MG63 (cell line): ENCODE data around the gene AWAT2. TPM values are rescaled to one million over a fixed set of nuclear protein-coding genes. Genes with fewer than 3 reads are reported as not detected.
A peak's percentile ranks its signal among the peaks of the same experiment; 100 is the strongest.

Experiments
- DNase-seq: peaks from one replicate; pipeline ENCODE4 v3.0.0-alpha.2; 2020
- H3K27me3 ChIP-seq: fragments of 250-450 bp; sonication (Bioruptor Pico); 2 replicates; pipeline ENCODE4 v1.5.1; 2020; ENCODE audit warnings: mild to moderate bottlenecking, moderate library complexity
- H3K36me3 ChIP-seq: fragments of 250-450 bp; sonication (Bioruptor Pico); 2 replicates; pipeline ENCODE4 v1.5.1; 2020; ENCODE audit warnings: mild to moderate bottlenecking, moderate library complexity
- H3K4me3 ChIP-seq: fragments of 250-450 bp; sonication (Bioruptor Pico); 2 replicates; pipeline ENCODE4 v1.5.1; 2020; ENCODE audit warnings: mild to moderate bottlenecking, moderate library complexity
- H3K9me3 ChIP-seq: fragments of 250-450 bp; sonication (Bioruptor Pico); 2 replicates; pipeline ENCODE4 v1.5.1; 2020; ENCODE audit warnings: mild to moderate bottlenecking, moderate library complexity
- total RNA-seq: library from RNA; depleted of rRNA; stranded (reverse); fragments of >200 nt; shearing (Covaris generic); gene quantifications from 2 replicates; pipeline ENCODE4 v1.2.3, GENCODE V29; 2014; ENCODE audit warnings: low replicate concordance

Gene AWAT2
- total RNA-seq, 1 experiment from 2014 or later, result not detected

DNA sequence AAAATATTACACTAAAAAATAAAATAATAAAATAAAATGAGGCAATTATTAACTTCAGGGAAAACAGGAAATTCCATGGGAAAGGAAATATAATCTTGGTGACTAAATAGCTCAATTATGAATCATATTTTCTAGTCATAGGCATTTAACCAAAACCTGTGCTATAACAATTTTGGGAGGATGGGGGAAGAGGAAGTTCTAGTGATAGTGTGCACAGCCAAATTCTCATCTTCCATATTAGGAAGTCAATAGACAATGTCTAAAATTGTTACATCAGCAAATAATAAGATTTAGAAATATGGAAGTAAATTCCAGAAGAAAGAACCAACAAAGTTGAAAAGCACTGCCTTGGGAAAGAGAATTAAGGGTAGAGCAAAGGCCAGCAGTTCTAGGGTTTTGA lies 2.8 kb downstream of the AWAT2 start:
- H3K36me3 ChIP-seq, result no peaks in the 10 kb centered on the region
- H3K27me3 ChIP-seq, result no peaks in the 10 kb centered on the region
- H3K9me3 ChIP-seq, result no peaks in the 10 kb centered on the region
- no peak for DNase-seq
- no peak overlapping the region for H3K4me3 ChIP-seq

DNA sequence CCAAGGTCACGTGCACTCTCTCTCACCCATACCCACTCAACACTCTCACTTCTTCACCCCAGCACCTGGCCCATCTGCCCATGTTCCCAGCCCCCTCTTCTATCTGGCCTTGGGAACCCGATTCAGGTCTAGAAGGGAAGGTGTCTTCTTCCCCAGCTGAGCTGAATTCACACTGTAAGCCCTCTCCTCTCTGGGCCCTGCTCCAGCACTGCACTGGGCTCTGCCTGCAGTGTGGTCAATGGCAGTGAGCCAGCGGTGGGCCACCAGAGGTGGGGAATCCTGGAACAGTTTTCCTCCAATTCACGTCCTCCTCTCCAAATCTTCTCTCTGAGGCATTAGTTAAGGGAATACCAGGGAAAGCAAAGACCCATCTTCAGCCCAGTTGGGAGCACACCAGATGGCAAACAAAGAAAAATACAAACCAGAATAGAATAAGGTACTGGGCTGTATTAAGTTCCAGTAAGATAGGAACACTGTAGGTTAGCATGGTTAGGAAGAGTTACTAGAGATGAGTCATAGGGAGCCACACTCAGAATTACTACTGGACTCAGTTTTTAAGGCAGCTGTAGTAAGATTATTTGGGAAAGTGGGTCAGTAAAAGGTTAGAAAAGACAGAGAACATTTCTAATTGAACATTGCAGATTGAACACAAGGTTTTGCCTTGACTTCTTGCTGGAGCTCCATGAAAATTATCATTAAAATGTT lies 5.0 kb downstream of the AWAT2 start:
- no peaks in the 10 kb centered on the region for H3K27me3 ChIP-seq
- no peaks in the 10 kb centered on the region for H3K36me3 ChIP-seq
- no peaks in the 10 kb centered on the region for H3K9me3 ChIP-seq
- no peak overlapping the region for H3K4me3 ChIP-seq
- DNase-seq, result no peak

GRCh38 chrX:70043685-70044084 lies 6.1 kb downstream of the AWAT2 start:
- no peaks in the 10 kb centered on the region for H3K9me3 ChIP-seq
- no peak overlapping the region for H3K4me3 ChIP-seq
- DNase-seq, result no peak
- H3K27me3 ChIP-seq, result no peaks in the 10 kb centered on the region
- no peaks in the 10 kb centered on the region for H3K36me3 ChIP-seq

DNA sequence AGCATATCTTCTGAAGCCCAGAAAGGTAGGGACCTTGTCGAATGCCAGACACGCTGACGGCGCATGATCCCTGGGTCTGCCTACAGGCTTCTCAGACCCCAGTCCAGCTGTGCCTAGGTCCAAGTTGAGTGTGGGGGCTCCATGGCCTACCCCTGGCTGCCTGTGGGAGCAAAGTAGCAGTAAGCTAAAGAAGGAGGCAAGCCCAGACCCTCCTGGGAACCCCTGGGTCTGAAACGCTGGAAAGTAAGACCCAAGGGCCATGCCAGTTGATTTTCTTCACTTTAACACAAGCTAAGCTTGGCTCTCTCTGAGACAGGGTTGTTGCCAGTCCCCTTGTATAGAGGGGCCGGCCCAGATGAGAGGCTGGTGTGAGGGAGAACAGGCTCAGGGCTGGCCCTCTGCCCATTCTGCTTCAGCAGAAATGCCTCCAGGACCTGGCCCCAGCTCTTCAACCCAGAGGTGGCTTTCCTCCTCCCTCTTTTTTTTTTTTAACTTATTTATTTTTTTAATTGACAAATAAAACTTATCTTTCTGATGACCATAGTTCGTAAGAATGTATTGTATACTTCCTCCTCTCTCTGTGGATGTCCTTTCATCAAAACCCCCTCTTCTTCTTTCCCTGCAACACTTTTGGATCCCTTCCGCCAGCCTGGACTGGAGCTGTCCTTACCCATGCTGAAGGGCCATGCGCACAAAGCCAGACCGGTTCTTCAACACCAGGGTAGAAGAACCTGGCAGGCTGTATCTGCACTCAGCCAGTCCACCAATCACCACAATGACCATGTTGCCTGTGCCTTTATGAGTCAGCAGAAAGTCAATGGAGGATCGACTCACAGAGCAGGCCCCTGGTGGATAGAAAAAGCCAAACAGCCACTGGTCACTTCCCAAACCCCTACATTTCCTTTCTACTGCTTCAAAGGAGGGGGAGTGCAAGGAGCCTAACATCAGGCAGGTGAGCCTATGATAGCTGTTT lies 7.1 kb downstream of the AWAT2 start:
- Histone ChIP-seq H3K27me3 (no peaks in the 10 kb centered on the region), H3K4me3 (no peak overlapping the region), H3K36me3 (no peaks in the 10 kb centered on the region), H3K9me3 (no peaks in the 10 kb centered on the region)
- peak; percentile 7 for DNase-seq

- H3K36me3 ChIP-seq, result no peaks in the 10 kb centered on the region
- DNase-seq, result no peak
- no peaks in the 10 kb centered on the region for H3K27me3 ChIP-seq
Observed at GRCh38 chrX:70041993-70042392, 7.7 kb downstream of the AWAT2 start.

DNA sequence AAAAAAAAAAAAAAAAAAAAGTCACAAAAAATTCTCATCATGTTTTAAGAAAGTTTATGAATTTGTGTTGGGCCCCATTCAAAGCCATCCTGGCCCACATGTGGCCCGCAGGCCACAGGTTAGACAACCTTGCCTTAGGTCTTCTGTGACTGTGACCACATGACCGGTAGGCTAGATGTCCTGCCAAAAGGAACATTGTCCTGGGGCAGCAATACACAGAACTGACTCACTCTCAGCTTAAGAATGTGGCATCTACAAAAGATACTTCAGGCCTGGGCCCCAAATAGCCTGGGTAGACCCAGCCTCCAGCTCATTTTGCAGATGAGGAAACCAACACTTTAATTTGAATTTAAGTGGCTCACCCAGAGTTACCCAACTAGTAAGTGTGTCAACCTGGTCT lies 10.0 kb downstream of the AWAT2 start:
- Histone ChIP-seq H3K9me3 (no peaks in the 10 kb centered on the region), H3K36me3 (no peaks in the 10 kb centered on the region), H3K4me3 (no peak overlapping the region), H3K27me3 (no peaks in the 10 kb centered on the region)
- no peak for DNase-seq

More at GRCh38 chrX:70041993-70042392, 7.7 kb downstream of the AWAT2 start:
- Histone ChIP-seq H3K9me3 (no peaks in the 10 kb centered on the region), H3K4me3 (no peak overlapping the region)

- no peaks in the 10 kb centered on the region for H3K9me3 ChIP-seq
- H3K36me3 ChIP-seq, result no peaks in the 10 kb centered on the region
- H3K4me3 ChIP-seq, result no peak overlapping the region
- no peak for DNase-seq
- H3K27me3 ChIP-seq, result no peaks in the 10 kb centered on the region
Observed at GRCh38 chrX:70038951-70039350, 10.8 kb downstream of the AWAT2 start.

DNA sequence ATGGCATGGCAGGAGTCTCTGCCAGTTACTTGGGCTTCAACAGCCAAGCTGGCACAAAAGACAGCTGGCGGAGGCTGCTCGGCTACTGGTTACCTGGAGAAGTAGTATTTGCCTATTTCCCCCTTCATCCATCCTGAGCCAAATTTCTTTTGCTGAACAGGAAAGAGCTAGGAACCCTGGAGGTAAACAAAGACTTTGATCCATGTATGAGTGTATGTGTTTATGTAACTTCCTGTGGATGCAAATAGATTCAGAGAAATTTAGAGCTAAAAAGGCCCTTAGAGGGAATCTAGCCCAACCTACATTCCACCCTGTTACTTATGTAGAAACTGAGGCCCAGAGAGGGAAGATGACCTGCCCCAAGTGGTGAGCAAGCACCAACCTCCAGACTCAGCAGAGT lies 11.2 kb downstream of the AWAT2 start:
- H3K9me3 ChIP-seq, result no peaks in the 10 kb centered on the region
- no peaks in the 10 kb centered on the region for H3K36me3 ChIP-seq
- H3K4me3 ChIP-seq, result no peak overlapping the region
- no peak for DNase-seq
- H3K27me3 ChIP-seq, result no peaks in the 10 kb centered on the region

DNA sequence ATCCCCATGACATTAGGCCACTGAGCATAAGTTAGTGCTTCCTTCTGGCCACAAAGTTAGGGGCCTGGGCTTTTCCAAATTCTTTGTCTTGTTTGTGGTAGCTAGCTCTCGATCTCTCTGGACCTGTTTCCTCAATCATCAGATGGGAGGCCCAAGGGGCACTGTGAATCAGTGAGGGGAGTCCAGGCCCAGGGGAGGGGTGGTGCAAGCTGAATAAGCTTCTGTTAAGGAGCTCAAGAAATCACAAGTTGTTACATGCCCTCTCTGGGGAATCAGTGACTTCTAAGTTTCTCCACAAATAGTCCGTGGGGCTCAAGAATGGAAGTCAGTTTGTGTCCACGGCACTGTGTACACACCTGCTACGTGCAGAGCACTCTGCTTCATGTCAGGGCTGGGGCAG lies 15.1 kb downstream of the AWAT2 start:
- H3K4me3 ChIP-seq, result no peak overlapping the region

DNA sequence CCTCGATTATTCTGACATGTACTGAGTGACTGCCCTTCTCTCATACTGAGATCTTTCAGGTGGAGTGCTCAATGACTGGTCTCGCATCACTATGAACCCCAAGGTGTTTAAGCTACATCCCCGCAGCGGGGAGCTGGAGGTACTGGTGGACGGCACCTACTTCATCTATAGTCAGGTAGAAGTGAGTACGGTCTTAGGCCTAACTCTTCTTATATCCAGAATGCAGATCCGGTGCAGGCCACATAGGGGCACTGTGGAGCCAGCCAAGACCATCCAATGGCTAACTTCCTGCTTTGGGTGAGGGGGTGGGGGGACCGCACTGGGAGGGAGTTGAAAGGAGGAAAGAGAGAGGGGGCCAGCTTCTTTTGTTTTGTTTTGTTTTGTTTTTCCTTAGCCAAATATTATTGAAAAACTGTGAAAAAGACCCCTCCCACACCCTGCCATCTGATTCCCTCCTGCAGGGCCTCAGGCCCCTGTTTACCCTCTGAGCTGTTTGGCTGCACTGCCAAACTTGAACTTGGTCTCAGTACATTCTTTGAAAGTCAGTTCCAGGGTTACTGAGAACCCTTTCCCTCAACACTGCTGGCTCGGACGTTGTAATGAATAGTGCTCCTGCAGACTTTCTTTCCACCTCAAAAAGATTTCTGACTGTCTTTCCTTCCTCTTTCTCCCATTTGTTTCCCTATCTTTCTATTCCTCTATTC lies 16.2 kb downstream of the AWAT2 start:
- Histone ChIP-seq H3K9me3 (no peaks in the 10 kb centered on the region), H3K4me3 (no peak overlapping the region), H3K36me3 (no peaks in the 10 kb centered on the region), H3K27me3 (no peaks in the 10 kb centered on the region)
- DNase-seq, result no peak

More for the DNA sequence above, 15.1 kb downstream of the AWAT2 start:
- no peaks in the 10 kb centered on the region for H3K27me3 ChIP-seq
- H3K36me3 ChIP-seq, result no peaks in the 10 kb centered on the region
- no peaks in the 10 kb centered on the region for H3K9me3 ChIP-seq
- no peak for DNase-seq

DNA sequence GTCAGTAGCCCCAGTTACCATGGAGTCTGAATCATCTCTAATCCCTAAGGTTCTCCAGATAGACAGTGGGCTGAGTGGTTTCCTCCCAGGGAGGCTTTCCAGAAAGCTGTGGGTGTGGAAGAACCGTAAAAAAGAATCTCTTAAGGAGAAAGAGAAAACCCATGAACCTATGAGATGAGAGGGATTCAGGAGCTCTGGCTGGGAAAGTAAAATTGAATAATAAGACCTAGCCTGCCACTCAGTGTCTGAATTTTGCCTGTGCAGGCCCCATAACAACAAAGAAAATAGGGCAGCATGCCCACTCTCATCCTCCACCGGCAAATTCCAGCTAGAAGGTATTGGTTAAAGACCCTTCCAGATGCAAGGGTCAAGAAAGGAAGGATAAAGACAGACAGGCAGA lies 16.9 kb downstream of the AWAT2 start:
- H3K9me3 ChIP-seq, result no peaks in the 10 kb centered on the region
- H3K27me3 ChIP-seq, result no peaks in the 10 kb centered on the region
- no peaks in the 10 kb centered on the region for H3K36me3 ChIP-seq
- no peak overlapping the region for H3K4me3 ChIP-seq
- no peak for DNase-seq

GRCh38 chrX:70030301-70030767 lies 19.4 kb downstream of the AWAT2 start:
- no peak for DNase-seq
- Histone ChIP-seq H3K4me3 (no peak overlapping the region), H3K9me3 (no peaks in the 10 kb centered on the region), H3K27me3 (no peaks in the 10 kb centered on the region), H3K36me3 (no peaks in the 10 kb centered on the region)

DNA sequence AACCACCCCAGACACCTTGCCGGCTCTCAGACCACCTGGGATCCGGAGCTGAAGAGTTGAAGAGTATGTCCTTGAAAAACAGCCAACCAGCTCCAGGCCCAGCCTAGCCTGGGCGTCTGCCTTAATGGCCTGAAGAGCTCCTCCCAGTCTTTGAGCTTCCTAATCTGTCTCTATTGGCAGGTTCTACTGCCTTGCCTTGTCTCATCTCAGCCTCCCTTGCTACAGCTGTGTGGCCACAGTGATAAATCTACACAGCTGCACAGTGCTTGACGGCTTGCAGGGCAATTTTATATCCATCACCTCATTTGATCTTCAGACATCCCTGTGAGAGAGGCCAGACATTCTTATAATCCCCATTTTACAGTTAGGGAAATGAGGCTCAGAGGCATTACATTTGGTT lies 19.9 kb downstream of the AWAT2 start:
- no peak for DNase-seq
- Histone ChIP-seq H3K36me3 (no peaks in the 10 kb centered on the region), H3K9me3 (no peaks in the 10 kb centered on the region), H3K27me3 (no peaks in the 10 kb centered on the region), H3K4me3 (no peak overlapping the region)

DNA sequence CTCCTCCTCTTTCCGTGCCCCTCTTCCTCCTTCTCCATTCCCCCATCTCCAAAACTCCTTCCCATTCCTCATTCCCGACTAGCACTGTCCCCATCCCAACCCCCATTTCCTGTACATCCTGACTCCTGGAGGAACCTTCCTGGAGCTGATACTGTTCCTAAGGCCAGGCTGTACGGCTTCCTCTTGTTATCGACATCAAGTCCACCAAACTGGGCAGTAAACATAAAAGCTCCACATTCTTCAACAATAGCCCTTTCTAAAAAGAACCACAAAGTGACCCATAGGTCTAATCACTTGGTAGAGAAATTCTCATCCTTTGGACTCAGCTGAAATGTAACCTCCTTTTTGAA lies 22.9 kb downstream of the AWAT2 start:
- H3K4me3 ChIP-seq, result no peak overlapping the region
- H3K36me3 ChIP-seq, result no peaks in the 10 kb centered on the region
- H3K9me3 ChIP-seq, result no peaks in the 10 kb centered on the region
- no peaks in the 10 kb centered on the region for H3K27me3 ChIP-seq
- DNase-seq, result no peak

- Histone ChIP-seq H3K9me3 (no peaks in the 10 kb centered on the region), H3K4me3 (no peak overlapping the region), H3K36me3 (no peaks in the 10 kb centered on the region), H3K27me3 (no peaks in the 10 kb centered on the region)
- no peak for DNase-seq
Observed at GRCh38 chrX:70026112-70026850, 23.5 kb downstream of the AWAT2 start.

DNA sequence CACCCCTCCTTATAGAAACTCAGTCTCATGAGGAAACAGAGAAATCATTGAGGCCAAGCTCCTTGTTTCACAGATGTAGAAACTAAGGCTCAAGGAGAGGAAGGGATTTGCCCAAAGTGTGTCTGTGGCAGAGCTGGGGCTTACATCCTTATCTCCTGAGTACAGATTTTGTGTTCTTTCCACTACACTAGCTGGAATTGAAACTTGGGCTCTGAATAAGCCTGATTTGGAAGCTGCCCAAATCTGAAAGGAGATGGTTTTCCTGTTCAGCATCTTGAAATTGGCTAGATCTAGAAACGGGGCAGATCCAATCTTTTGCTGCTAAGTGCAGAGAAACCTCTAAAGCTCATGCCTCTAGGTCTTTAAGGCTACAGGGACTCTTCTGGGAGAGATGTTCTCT lies 24.3 kb downstream of the AWAT2 start:
- Histone ChIP-seq H3K27me3 (no peaks in the 10 kb centered on the region), H3K36me3 (no peaks in the 10 kb centered on the region), H3K4me3 (no peak overlapping the region), H3K9me3 (no peaks in the 10 kb centered on the region)
- no peak for DNase-seq

- DNase-seq, result no peak
- Histone ChIP-seq H3K36me3 (no peaks in the 10 kb centered on the region), H3K27me3 (no peaks in the 10 kb centered on the region), H3K9me3 (no peaks in the 10 kb centered on the region), H3K4me3 (no peak overlapping the region)
Observed at GRCh38 chrX:70022616-70023015, 27.1 kb downstream of the AWAT2 start.
